Activated CD4-positive, CD25-positive, alpha-beta regulatory T cell treated with anti-CD3 and anti-CD28 coated beads, Interleukin-2, amount 50 U/mL, for 24 hours (primary cell): Measurements from ENCODE around the gene NCOA5.
A peak's percentile ranks its signal among the peaks of the same experiment; 100 is the strongest.
"Not testable (repeated sequence)": the region's sequence is repeated elsewhere in the genome, so short reads cannot be mapped to it uniquely, and the experiment has no call there.

Source experiments
- ATAC-seq, 2 donors: fragments of 150-1000 bp; cut with Tn5 transposase; one replicate each; pipeline ENCODE4 v1.10.0; 2021; ENCODE audit warnings: mild to moderate bottlenecking in 1 of 2, moderate library complexity in 1 of 2

The NCOA5 gene

DNA sequence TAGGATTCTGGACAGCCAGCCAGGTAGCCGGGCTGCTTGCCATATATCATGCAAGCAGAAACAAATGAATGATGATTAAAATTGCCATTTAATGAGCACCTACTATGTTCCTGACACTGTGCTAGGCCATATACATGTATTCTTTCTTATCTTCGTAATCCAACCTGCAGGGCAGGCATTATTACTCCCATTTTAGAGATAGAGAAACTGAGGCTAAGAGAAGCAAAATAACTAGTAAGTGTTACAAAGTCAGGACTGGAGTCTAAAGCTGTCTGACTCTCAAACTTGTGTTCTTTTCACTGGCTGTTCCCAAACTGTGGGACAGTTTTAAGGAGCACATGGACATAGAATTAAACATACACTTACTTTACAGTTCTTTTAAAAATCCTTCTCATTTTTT is 30.4 kb upstream of the NCOA5 start:
- no peak for ATAC-seq

DNA sequence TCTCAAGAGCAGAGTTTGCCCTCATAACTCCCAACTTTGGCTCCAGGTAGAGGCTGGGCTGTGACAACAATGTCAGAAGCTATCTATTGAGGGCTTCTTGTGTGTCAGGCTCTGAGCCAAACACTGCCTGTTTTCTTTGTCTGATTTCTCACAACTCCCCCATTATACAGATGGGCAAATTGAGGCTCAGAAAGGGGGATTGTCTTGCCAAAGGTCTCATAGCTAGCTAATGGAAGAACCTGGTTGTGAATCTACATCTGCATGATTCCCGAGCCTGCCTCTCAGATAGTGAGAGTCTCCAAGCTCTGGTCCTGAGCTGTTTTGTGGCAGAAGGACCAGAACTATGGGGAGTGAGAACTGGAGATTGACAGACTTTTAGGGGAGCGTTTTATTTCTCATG is 29.8 kb upstream of the NCOA5 start:
- ATAC-seq, result no peak

DNA sequence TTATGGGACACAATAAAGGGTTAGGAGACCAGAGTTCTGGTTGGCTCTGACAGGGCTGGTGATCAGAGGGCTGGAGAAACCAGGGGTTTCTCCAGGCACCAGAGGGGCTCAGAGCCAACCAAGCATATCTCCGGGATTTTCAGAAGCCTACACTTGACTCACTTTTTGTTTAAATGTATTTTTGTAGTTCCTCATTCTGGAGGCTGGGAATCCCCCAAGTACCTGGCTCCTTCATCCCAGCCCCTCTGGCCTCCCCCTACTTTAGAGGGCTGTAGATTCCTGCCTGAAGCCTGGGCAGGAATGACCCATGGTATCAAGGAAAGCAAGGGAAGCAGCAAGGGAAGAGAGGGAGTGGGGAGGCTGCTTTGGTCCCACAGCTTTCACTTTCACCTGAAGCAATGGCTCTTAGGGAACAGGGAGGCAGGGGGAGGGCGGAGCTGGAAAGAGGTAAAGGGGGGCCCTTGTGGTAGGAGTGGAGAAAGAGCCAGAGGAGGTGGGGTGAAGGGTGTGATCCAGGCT is 29.3 kb upstream of the NCOA5 start:
- peak; percentile 45 to 46 for ATAC-seq

DNA sequence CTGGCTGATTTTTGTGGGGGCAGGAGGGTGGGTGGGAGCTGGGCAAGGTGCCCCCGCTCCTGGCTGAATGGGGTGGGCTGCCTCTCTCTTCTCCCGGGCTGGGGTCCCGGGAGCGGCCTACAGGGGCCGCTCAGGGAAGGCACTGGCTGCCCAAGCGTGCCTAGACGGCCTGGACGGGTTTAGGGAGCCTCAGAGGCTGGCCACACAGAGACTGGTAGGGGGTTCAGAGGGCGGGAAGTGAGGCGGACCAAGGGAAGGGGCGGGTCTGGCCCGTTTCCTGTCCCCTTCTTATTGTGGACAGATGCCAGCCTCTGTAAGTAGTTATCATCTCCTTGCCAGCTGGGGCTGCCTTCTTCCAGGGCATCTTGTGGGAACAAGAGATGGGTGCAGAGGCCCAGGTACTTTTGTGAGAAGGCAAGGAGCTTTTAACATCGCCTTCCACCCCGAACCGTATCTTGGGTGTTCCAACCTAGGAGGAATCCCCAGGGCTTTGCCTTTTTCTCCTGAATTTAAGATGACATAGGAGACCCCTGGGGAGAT is 28.8 kb upstream of the NCOA5 start:
- ATAC-seq, result peak; percentile 42 to 52

DNA sequence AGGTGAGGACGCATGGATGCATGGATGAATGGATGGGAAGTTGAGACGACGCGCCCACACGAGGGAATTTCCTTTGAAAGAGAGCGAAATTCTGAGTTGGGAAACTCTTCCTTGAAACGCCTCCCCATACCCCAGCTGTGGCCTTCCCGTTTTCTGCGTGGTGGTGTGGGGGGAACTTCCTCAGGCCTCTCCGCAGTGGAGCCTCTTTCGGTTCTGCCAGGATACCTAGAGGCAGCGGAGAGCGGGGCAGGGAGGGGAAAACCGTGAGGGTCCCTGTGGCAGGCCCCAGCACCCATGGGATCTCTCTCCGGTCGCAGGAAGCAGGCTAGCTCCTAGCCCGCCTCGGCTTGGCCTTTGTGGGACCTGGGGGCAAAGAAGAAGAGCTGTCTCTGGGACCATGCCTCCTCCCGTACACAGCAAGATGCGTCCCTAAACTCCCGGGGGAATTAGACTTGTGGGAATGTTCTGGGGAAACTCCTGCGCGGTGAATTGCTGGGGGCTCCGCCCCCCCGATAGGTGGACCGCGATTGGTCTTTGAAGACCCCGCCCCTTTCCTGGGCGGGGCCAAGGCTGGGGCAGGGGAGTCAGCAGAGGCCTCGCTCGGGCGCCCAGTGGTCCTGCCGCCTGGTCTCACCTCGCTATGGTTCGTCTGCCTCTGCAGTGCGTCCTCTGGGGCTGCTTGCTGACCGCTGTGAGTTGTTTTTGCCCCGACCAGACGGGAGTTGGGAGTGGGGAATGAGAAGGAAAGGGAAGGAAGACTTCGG is 28.1 kb upstream of the NCOA5 start, which contains the start of gene CD40:
Gene CD40, plus strand, starts transcription at position 611 of the 764 bp plus-strand sequence. Its CDS starts 30 bp downstream, at position 641.
- peak; percentile 80 to 81 for ATAC-seq

DNA sequence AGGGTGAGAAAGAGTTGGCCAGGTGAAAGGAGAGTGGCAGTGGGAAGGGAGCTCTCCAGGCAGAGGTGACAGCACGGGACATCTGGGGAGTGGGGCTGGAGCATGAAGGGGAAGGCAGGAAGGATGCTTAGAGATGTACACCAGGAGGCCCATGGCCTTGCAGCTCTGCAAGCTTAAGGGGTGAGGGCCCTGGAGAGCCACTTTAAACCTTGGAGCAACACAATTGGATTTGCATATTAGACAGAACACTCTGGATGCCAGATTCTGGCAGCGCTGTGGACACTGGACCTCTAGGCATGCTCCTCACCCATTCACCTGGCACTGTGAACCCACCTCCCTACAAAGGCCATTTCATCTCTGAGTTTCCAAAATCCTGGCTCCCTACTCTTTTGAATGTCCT is 24.7 kb upstream of the NCOA5 start:
- no peak for ATAC-seq

DNA sequence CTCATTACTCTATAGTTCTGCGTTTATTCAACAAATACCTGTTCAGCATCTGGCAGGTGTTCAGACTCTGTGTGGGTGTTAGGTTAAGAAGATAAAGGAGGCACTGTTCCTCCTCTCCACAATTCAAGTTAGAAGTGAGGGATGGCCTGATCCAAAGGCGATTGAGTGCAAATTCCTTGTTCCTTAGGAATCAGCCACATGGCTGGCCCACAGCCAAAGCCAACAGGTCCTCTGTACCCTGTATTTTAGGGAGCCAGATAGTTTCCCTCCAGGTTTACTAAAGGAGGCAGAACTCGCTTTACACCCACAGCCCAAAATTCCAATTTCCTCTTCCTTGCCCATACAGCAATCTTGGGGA is 23.3 kb upstream of the NCOA5 start:
- no peak for ATAC-seq

DNA sequence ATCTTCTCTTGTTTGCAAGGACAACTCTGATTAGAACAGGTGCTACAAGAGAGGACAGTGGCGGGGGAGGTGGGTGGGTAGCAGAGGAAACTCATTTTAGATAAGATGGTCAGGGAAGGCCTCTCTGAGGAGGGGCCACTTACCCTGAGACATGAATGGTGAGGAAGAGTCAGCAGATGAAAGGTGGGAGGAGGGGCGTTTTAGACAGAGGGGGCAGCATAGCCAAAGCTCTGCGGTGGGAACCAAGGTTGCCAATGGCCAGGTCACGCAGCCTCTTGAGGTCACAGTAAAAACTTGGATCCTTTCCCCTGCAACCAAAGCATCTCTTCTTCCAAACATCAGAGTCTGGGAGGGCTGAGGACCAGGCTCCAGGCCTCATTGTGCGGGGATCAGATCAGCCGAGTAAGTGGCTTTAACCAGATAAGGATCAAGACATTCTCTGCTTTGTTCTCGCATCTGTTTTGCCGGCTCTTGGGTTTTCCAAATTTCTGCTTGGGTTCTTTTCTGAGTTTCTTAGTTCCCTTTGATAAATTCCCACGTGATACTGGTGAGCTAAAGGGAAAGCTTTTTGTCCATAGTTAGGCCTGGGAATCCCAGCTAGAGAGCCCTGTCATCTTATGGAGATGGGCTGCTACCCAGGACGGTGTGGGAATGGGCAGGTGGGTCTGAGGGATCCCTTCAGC is 22.8 kb upstream of the NCOA5 start:
- no peak for ATAC-seq

DNA sequence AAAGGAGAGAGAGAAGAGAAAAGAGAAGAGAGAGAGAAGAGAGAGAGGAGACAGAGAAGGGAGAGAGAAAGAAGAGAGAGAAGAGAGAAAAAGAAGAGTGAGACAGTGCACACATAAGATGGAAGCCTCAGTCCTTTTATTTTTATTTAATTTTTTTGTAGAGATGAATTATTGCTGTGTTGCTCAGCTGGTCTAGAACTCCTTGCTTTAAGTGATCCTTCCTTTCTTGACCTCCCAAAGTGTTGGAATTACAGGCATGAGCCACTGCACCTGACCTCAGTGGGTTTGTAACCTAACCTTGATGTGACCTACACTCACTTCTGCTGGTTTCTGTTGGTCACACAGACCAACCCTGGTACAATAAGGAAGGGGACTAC is 22.1 kb upstream of the NCOA5 start:
- no peak for ATAC-seq

DNA sequence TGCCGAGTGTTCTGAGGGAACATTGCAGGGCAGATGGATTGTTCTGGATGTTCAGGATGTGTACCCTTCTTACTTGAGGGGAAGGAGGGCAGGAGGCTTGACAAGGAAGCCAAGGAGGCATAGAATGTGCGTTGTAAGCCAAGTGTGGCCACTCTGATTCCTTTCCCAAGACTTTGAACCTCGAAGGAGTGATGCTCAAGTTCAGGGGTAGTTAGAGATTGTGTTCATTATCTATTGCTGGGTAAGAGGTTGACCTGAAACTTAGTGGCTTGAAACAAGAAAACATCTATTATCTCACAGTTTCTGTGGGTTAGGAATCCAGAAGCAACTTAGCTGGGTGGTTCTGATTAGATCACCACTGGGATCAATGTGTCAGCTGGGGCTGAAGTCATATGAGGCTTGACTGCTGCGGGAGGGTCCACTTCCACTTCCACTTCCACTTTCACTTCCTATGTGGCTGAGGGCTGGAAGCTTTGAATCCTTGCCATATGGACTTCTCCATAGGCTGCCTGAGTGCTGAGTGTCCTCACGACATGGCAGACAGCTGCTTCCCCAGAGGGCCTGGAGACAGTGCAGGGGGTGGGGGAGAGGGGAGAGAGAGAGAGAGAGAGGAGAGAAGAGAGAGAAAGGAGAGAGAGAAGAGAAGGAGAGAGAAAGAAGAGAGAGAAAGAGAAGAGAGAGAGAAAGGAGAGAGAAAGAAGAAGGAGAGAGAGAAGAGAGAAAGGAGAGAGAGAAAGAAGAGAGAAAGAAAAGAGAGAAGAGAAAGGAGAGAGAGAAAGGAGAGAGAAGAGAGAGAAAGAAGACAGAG is 21.5 kb upstream of the NCOA5 start:
- peak; percentile 56 to 78 for ATAC-seq

DNA sequence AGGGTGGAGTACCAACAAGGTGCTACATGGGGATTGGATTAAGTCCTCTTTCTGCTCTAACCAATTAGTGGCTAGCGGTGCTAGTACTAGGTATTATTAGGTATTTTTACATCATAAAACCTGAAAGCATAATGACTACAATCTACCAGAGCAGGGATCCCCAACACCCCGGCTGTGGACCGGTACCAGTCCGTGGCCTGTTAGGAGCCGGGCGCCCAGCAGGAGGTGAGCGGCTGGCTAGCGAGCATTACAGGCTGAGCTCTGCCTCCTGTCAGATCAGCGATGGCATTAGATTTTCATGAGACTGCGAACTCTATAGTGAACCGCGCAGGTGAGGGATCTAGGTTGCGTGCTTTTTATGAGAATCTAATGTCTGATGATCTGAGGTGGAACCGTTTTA is 19.2 kb upstream of the NCOA5 start:
- no peak for ATAC-seq

DNA sequence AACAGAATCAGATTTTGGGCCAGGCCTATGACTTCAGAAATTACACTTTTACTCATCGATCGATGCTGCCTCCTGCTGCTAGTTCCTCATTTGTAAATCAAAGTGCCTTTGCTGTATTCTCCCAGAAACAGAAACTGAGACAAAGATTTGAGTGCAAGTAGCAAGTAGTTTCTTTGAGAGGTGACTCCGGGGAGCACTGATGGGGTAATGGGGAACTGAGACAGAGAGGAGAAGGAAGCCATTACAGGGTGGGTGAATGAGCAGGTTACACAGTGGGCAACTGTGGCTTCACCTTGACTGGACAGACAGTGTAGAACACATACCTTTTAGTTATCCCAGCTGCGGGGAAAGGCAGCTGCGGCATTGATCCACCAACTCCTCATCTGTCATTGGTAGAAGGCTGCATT is 18.7 kb upstream of the NCOA5 start:
- ATAC-seq, result peak; percentile 37 to 60

DNA sequence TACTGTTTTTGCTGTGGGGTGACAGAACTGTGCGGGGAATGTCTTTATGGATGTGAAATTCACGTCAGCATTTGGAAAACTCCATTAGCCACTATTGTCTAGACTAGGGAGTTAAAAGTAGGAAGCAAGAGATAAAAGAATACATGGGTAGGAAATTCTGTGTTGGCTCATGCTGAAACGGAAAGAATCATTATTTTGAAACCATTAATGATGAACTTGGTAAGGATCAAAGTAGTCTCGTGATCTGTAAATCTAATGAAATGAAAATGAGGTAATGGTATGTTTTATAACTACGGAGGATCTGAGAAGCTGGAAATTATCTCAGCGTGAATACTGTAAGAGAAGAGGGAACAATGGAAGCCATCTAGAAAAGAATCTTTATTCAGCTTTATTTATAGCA is 17.3 kb upstream of the NCOA5 start:
- no peak for ATAC-seq

DNA sequence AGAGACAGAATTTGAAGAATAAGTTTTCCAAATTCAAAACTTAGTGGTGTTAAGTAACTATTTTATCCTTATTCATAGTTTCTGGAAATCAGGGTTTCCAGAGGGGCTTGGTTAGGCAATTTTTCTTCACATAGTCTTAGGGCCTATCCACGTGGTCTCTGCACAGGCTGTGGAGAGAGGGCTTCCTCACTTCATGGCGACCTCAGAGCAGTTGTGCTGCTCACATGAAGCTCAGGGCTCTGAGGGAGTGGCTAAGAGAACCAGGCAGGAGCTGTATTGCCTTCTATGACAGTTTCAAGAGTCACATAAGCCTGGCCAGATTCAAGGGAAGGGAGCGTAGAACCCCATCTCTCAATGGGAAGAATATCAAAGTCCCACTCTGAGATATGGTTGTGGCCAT is 14.5 kb upstream of the NCOA5 start:
- no peak for ATAC-seq

DNA sequence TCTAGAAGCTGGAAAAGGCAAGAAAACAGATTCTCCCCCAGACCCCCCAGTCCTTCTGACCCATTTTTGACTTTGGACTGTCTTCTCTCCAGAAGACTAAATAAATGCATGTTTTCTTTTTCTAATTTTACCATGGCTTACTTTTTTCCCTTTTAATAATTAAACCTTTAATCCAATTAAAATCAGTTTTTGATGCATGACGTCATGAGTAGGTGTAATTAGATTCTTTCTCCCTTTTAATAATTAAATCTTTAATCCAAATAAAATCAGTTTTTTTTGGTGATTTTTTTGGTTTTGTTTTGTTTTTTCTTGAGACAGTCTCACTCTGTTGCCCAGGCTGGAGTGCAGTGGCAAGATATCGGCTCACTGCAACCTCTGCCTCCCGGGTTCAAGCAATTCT is 13.2 kb upstream of the NCOA5 start:
- ATAC-seq, result no peak

DNA sequence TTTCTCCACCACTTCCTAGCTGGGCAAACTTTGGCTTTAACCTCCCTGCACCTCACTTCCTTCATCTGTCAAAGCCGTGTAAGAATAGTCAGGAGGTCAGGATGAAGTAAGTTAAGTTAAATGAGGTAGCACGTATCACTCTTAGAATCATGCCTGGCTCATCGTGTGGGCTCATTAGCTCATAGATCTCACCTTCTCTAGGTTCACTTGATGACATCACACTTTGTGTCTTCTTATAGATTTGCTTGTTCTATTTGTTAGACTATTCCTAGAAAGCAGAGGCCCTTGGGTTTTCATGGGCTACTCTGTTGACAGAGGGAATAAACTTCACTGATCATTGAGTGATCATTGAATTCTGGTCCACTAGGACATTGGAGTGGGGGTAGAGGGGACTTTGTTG is 12.2 kb upstream of the NCOA5 start:
- ATAC-seq, result no peak

DNA sequence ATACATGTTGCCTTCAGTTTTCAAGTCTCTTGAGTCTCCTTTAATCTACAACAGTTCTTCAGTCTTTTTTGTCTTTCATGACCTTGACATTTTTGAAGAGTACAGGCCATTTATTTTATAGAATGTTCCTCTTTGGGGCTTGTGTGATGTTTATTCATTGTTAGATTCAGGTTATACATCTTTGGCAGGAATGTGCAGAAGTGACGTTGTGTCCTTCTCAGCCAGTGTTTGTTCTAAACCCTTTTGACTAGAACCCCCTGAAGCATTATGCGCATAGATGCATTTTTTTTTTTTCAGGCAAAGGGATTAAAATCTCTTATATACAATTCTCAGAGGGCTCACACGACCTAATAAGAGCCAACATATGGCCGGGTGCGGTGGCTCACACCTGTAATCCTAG is 11.2 kb upstream of the NCOA5 start:
- ATAC-seq, result no peak

DNA sequence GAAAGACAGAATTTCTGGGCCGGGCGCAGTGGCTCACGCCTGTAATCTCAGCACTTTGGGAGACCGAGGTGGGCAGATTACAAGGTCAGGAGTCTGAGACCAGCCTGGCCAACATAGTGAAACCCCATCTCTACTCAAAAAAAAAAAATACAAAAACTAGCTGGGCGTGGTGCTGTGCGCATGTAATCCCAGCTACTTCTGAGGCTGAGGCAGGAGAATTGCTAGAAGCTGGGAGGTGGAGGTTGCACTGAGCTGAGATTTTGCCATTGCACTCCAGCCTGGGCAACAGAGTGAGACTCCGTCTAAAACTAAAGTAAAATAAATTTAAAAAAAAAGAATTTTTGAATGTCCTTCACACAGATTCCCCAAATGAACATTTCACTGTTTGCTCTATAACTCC is 10.7 kb upstream of the NCOA5 start:
- not testable (repeated sequence) for ATAC-seq

DNA sequence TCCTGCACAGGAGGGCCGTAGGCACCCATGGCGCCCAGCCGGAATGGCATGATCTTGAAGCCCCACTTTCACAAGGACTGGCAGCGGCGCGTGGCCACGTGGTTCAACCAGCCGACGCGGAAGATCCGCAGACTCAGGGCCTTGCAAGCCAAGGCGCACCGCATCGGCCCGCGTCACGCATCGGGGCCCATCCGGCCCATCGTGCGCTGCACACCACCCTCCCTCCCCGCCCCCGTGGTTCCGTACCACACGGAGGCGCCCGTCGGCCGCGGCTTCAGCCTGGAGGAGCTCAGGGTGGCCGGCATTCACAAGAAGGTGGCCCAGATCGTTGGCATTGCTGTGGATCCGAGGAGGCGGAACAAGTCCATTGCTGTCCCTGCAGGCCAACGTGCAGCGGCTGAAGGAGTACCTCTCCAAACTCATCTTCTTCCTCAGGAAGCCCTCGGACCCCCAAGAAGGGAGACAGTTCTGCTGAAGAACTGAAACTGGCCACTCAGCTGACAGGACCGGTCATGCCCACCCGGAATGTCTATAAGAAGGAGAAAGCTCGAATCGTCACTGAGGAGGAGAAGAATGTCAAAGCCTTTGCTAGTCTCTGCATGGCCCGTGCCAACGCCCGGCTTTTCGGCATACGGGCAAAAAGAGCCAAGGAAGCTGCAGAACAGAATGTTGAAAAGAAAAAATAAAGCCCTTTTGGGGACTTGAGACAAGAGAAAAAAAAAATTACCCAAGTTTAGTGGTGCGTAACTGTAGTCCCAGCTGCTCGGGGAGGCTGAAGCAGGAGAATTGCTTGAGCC is 9.9 kb upstream of the NCOA5 start:
- peak; percentile 35 to 45 for ATAC-seq

DNA sequence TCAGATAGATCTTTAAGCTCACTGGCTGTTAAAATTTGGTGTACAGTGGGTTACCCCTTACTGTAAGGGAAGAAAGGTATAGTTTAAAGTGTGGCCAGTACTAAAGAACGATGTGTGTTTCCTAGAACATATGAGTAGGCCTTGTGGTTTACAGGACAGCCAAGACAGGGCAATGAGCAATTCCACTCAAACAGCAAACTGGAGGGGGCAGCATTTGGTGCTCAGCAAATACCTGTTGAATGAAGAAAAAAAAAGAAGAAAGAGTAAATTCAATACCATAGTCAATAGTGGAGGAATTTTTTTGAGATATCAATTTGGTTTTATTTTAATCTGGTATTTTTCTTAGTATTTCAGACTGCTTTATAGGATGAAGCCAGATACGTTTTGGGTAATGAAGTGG is 3.8 kb upstream of the NCOA5 start:
- ATAC-seq, result no peak

DNA sequence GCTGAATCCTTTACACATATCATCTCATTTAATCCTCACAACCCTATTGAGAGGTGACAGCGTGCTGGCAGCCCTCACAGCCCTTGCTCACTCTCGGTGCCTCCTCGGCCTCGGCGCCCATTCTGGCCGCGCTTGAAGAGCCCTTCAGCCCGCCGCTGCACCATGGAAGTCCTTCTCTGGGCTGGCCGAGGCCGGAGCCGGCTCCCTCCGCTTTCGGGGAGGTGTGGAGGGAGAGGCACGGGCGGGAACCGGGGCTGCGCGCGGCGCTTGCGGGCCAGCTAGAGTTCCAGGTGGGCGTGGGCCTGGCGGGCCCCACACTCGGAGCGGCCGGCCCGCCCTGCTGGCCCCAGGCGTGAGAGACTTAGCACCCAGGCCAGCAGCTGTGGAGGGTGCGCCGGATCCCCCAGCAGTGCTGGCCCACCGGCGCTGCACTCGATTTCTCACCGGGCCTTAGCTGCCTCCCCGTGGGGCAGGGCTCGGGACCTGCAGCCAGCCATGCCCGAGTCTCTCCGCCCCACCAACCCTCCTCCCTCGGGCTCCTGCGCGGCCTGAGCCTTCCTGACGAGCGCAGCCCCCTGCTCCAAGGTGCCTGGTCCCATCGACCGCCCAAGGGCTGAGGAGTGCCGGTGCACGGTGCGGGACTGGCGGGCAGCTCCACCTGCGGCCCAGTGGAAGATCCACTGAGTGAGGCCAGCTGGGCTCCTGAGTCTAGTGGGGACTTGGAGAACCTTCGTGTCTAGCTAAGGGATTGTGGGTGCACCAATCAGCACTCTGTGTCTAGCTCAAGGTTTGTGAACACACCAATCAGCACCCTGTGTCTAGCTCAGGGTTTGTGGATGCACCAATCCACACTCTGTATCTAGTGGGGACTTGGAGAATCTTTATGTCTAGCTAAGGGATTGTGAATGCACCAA is 2.1 kb upstream of the NCOA5 start:
- not testable (repeated sequence) for ATAC-seq

DNA sequence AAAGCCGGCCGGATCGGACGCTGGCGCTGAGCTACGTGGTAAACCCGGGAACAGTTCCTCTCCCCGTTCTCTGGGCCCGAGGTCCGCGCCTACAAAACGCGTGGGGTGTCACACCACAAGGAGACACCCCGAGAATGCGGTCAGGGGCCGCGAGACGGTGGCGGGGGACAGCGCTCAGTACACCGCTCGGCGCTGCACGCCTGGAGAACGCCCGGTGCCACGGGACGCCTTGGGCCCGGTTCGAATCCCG is 670 bp downstream of the NCOA5 start:
- peak; percentile 44 to 53 for ATAC-seq
